Tibial nerve (tissue), 4 donors: ENCODE results near the gene SIRT7. TPM values are rescaled to one million over a fixed set of nuclear protein-coding genes. Genes with fewer than 3 reads are reported as not detected.
A peak's percentile ranks its signal among the peaks of the same experiment; 100 is the strongest.

Experiments
- DNase-seq, 2 donors: peaks; one replicate each; pipeline ENCODE4 v3.0.0-alpha.2; 2019; ENCODE audit warnings: low spot score in 2 of 2
- H3K27ac ChIP-seq, 4 donors: fragments of 200-600 bp; sonication (generic) in 3 of 4; one replicate each; pipeline ENCODE4 v1.5.1; 2017 to 2019; ENCODE audit warnings: mild to moderate bottlenecking in 1 of 4
- H3K27me3 ChIP-seq, 2 donors: fragments of 200-600 bp; sonication (generic) in 1 of 2; one replicate each; pipeline versions ENCODE4 v1.5.1 to v1.6.0; 2017 to 2019
- H3K36me3 ChIP-seq, 3 donors: fragments of 200-600 bp; sonication (generic); one replicate each; pipeline ENCODE4 v1.5.1; 2018 to 2019
- H3K4me1 ChIP-seq, 4 donors: fragments of 200-600 bp; sonication (generic) in 3 of 4; one replicate each; pipeline ENCODE4 v1.5.1; 2017 to 2019
- H3K4me3 ChIP-seq, 4 donors: fragments of 200-600 bp; sonication (generic) in 3 of 4; one replicate each; pipeline ENCODE4 v1.5.1; 2017 to 2019; ENCODE audit warnings: mild to moderate bottlenecking in 1 of 4, moderate library complexity in 1 of 4
- H3K9me3 ChIP-seq, 4 donors: fragments of 200-600 bp; sonication (generic) in 3 of 4; one replicate each; pipeline ENCODE4 v1.5.1; 2017 to 2019
- EP300 ChIP-seq, 2 donors: sonication (generic); formaldehyde crosslinking; IDR thresholded peaks; one replicate each; pipeline ENCODE4 v1.6.1; 2017; ENCODE audit warnings: antibody characterized with exemption in 2 of 2, mild to moderate bottlenecking in 1 of 2
- POLR2A ChIP-seq, 2 donors: fragments of 450-650 bp; IDR thresholded peaks; one replicate each; pipeline ENCODE4 v1.6.1; 2017; ENCODE audit warnings: antibody characterized with exemption in 2 of 2, mild to moderate bottlenecking in 2 of 2, moderate library complexity in 2 of 2
- WGBS, 2 donors: methylation state at CpG; one replicate each; pipeline ENCODE4 v1.1.5; 2018; 5-methylcytosine and 5-hydroxymethylcytosine counted together
- total RNA-seq, 4 donors: library from RNA; depleted of rRNA; stranded (reverse); fragments of >200 nt; gene quantifications; one replicate each; pipeline ENCODE4 v1.1.0, GENCODE V29; 2016
- TF ChIP-seq, protein P1 (sequence below), 5 experiments: fragments of 200-600 bp in 3 of 5; fragments of 450-650 bp in 2 of 5; sonication (generic) in 3 of 5; IDR thresholded peaks; one replicate each; pipeline ENCODE4 v1.5.1; 2016 to 2019; ENCODE audit warnings: antibody characterized with exemption in 5 of 5, mild to moderate bottlenecking in 3 of 5, moderate library complexity in 2 of 5

Gene SIRT7
- total RNA-seq, 4 donors from 2014 or later = 22.3 to 42.2 (median 30.7) TPM

GRCh38 chr17:81959362-81960129 is 41.6 kb upstream of the SIRT7 start:
- peak overlapping the region in 3 of 4 donors; percentile 22 to 54 (median 36) for H3K4me3 ChIP-seq
- no peak overlapping the region for H3K27ac ChIP-seq
- no peaks in the 10 kb centered on the region for H3K9me3 ChIP-seq
- TF ChIP-seq, protein P1, sequence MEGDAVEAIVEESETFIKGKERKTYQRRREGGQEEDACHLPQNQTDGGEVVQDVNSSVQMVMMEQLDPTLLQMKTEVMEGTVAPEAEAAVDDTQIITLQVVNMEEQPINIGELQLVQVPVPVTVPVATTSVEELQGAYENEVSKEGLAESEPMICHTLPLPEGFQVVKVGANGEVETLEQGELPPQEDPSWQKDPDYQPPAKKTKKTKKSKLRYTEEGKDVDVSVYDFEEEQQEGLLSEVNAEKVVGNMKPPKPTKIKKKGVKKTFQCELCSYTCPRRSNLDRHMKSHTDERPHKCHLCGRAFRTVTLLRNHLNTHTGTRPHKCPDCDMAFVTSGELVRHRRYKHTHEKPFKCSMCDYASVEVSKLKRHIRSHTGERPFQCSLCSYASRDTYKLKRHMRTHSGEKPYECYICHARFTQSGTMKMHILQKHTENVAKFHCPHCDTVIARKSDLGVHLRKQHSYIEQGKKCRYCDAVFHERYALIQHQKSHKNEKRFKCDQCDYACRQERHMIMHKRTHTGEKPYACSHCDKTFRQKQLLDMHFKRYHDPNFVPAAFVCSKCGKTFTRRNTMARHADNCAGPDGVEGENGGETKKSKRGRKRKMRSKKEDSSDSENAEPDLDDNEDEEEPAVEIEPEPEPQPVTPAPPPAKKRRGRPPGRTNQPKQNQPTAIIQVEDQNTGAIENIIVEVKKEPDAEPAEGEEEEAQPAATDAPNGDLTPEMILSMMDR (IDR thresholded peaks at IDR 0.05) = peak; percentile 81 to 100 (median 95)
- no peak for TF ChIP-seq EP300 (IDR thresholded peaks at IDR 0.05)
- 1 to 7% methylated on average over 8 to 72 of the region's 112 CpGs for WGBS, 2 donors
- no peaks in the 10 kb centered on the region for H3K36me3 ChIP-seq
- H3K27me3 ChIP-seq = peaks cover 4 to 84% of the 10 kb centered on the region in 2 donors
- DNase-seq = peak; percentile 50 to 52
- H3K4me1 ChIP-seq = peaks cover 0 to 29% (median 10%) of the 10 kb centered on the region in 4 donors

DNA sequence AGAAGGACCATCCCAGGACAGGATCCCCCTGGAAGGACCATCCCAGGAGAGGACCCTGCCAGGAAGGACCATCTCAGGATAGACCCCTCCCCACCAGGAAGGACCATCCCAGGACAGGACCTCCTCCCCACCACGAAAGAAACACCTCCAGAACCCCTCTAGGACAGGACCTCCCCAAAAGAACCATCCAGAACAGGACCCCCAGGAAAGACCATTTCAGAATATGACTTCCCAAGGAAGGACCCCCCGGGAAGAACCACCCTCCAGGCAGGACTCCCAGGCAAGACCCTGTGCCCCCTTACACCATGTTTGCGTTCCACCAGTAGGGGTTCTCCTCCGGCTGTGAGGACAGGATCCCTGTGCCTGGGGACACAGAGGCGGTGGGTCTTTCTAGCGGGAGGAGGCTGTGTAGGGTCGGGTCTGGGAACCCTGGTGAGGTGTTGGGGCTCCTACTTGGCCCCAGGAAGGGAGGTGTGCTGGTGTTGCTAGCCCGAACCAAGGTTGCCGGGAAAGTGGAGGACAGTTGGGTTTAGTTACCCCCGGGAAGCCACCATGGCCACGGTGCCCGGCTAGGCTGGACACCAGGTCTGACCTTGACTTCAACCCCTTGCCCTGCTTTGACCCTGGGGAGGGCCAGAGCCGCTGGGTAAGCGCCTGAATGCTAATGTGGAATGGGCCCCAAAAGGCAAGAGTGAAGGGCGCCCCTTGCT is 40.8 kb upstream of the SIRT7 start:
- Histone ChIP-seq H3K4me3 (no peak overlapping the region), H3K27me3 (peaks cover 4 to 84% of the 10 kb centered on the region in 2 donors), H3K9me3 (no peaks in the 10 kb centered on the region), H3K36me3 (no peaks in the 10 kb centered on the region), H3K27ac (no peak overlapping the region), H3K4me1 (peaks cover 0 to 29% (median 10%) of the 10 kb centered on the region in 4 donors)
- TF ChIP-seq EP300 (IDR thresholded peaks at IDR 0.05) (no peak), POLR2A (IDR thresholded peaks at IDR 0.05) (no peak)
- TF ChIP-seq, protein P1 (IDR thresholded peaks at IDR 0.05) = no peak
- 59 to 65% methylated on average over 8 to 9 of the region's 15 CpGs for WGBS, 2 donors
- no peak for DNase-seq

DNA sequence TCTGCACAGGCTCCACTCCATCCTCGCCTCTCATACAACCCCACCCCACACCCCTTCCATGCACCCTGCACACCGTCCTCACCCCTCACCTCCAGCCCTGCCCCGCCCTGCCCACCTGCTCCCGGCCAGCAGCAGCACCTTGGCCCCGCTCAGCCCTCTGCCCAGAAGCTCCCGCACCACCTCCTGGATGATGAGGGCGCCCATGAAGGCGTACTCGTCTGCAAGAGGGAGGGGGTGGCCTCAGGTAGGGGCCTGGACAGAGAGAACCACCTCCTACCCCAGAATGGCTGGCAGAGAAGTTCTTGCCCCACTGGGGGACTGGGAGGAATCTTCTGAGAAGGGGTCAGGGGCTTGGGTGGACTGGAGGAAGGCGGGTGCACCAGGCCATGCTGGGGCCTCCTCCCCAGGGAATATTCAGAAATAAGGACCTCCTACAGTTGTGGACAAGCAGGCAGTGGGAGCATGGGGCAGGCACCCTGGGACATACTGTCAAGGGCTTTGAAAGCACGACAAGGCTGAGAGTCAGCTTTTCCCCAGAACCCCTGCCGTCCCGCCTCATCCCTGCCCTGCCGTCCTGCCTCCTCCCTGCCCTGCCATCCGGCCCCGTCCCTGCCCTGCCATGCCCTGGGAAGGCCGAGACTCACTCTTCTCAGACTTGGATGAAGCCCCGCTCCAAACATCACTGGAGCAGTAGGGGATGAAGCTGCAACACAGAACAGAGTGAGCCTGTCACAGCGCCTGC is 39.9 kb upstream of the SIRT7 start:
- H3K4me1 ChIP-seq = peaks cover 0 to 29% (median 10%) of the 10 kb centered on the region in 4 donors
- H3K36me3 ChIP-seq = no peaks in the 10 kb centered on the region
- TF ChIP-seq POLR2A (IDR thresholded peaks at IDR 0.05) = no peak
- TF ChIP-seq EP300 (IDR thresholded peaks at IDR 0.05) = no peak
- TF ChIP-seq, protein P1 (IDR thresholded peaks at IDR 0.05) = no peak
- DNase-seq = no peak
- peaks cover 4 to 85% of the 10 kb centered on the region in 2 donors for H3K27me3 ChIP-seq
- WGBS, 2 donors = 83 to 87% methylated on average over 19 of the region's 19 CpGs
- no peak overlapping the region for H3K27ac ChIP-seq
- no peak overlapping the region for H3K4me3 ChIP-seq
- H3K9me3 ChIP-seq = no peaks in the 10 kb centered on the region

DNA sequence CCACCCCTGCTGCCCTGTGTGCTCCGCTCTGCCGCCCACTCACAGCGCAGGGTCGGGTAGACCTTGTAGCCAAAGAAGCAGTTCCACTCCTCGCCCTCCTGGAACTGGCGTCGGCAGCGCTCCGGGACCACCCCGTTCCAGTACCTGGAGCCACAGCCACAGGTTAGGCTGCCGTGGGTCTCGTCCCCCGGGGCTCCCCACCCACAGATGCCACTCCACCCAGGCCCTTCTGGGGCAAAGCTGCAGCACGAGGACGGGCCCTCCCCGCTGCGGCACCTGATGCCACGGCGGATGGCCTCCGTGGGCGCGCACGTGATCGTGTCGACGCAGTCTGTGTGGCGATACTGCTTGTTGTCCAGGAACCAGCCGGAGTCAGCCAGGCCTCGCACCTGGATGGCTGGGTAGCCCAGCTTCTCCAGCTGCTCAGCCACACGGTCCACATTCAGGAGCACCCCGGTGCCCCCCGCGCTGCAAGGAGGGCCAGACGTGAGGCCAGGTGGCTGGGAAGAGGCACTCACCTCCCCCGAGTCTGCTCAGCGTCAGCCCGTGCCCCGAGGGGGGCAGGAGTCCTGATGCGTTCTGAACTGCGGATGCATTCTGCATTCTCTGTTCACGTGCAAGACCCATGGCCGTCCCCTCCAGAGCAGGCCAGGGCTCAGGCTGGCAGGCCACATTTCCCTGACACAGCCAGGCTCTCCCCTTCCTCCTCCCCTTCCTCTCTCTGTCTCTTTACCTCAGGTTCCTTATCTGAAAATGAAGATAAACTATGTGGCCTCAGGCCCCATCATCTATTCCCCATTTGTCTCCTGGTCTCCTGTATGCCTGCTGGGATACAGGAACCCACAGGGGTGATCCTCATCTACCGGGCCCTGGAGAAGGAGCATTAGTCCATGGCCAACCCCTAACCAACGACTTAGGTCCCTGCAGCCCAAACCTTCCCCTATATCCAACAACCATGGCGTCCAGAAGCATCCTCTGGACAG is 38.9 kb upstream of the SIRT7 start:
- TF ChIP-seq EP300 (IDR thresholded peaks at IDR 0.05) (no peak), POLR2A (IDR thresholded peaks at IDR 0.05) (no peak)
- TF ChIP-seq, protein P1 (IDR thresholded peaks at IDR 0.05) = no peak
- no peak for DNase-seq
- Histone ChIP-seq H3K27me3 (peaks cover 4 to 81% of the 10 kb centered on the region in 2 donors), H3K27ac (no peak overlapping the region), H3K4me3 (no peak overlapping the region), H3K4me1 (peaks cover 0 to 26% (median 10%) of the 10 kb centered on the region in 4 donors), H3K36me3 (no peaks in the 10 kb centered on the region), H3K9me3 (no peaks in the 10 kb centered on the region)
- 83 to 86% methylated on average over 28 to 39 of the region's 45 CpGs for WGBS, 2 donors
